ENCODE measurements around the gene TBX4. TPM values are rescaled to one million over a fixed set of nuclear protein-coding genes. Genes with fewer than 3 reads are reported as not detected.

TBX4 gene
- total and polyA plus RNA-seq, 9 of the 15 experiments (the other 6 are each of a cell fraction or from before 2014, with no cell fraction given): not detected

GRCh38 chr17:61442136-61442775 is 10.0 kb upstream of the TBX4 start:
- BruUV-seq (replicated peaks): no TSS peak
- intact Hi-C loops (cut with micrococcal nuclease): no loop called here
- ChIA-PET CTCF (ENCODE audit: low intra/inter-chr PET ratio) (interaction anchor here (0.6 kb wide), 1 partner anchor 12 kb away, joined by 3 read pairs; no protein-coding TSS in a partner anchor), POLR2A (interaction anchor here (1.1 kb wide), 1 partner anchor 14 kb away, joined by 3 read pairs; no protein-coding TSS in a partner anchor)
- no peaks in the 10 kb centered on the region for H3K9me1 ChIP-seq (ENCODE audit: control insufficient read depth, insufficient read depth, low read length)
- no peak overlapping the region for H3K4me2 ChIP-seq (ENCODE audit: insufficient read depth, low read length)
- no peak overlapping the region for H3K9ac ChIP-seq (ENCODE audit: insufficient read depth in 1 of 2, low read depth in 2 of 2, low read length in 2 of 2)
- peaks cover 0 to 11% of the 10 kb centered on the region in 2 experiments; a peak in 3 of 5 replicates for H3K27me3 ChIP-seq (ENCODE audit: control insufficient read depth in 2 of 2, insufficient read depth in 2 of 2, low read length in 2 of 2)
- H3K4me1 ChIP-seq (replicated peaks in 1 of 2; ENCODE audit: control insufficient read depth in 2 of 2, insufficient read depth in 2 of 2, low read length in 2 of 2): peaks cover 3 to 11% of the 10 kb centered on the region in 2 experiments; a peak in 3 of 5 replicates
- no peaks in the 10 kb centered on the region for H3K36me3 ChIP-seq (ENCODE audit: control insufficient read depth, insufficient read depth, low read length)
- no peaks in the 10 kb centered on the region for H3K9me3 ChIP-seq (replicated peaks; ENCODE audit: control insufficient read depth, insufficient read depth, low read depth, low read length)
- in situ Hi-C loops (cut with MboI): loop anchor here (25.0 kb wide), 1 partner anchor 670 kb away; no protein-coding TSS in a partner anchor
- FAIRE-seq: no peak
- ATAC-seq: no peak
- 2% methylated on average over 4 of the region's 4 CpGs for WGBS (ENCODE audit: insufficient coverage, low coverage, missing lambda C conversion rate)
- H2AFZ ChIP-seq (ENCODE audit: low read depth, low read length): no peak overlapping the region
- TF ChIP-seq ZBTB11 (CRISPR knock-in tag; IDR thresholded peaks at IDR 0.05) (peak in 1 of 3 experiments; percentile 89; a peak in 2 of 6 replicates), EWSR1 (IDR thresholded peaks at IDR 0.05; ENCODE audit: borderline replicate concordance, low read depth, partially characterized antibody) (peak; percentile 79), SPI1 (IDR thresholded peaks at IDR 0.05; ENCODE audit: borderline replicate concordance, low read depth, low read length) (no peak)
- H4K20me1 ChIP-seq (replicated peaks; ENCODE audit: control insufficient read depth, insufficient read depth, low read length): no peaks in the 10 kb centered on the region
- no peak overlapping the region for H3K4me3 ChIP-seq
- DNase-seq (ENCODE audit: extremely low read depth in 1 of 4, low spot score in 3 of 4): peak in 1 of 4 experiments; percentile 3
- no peak overlapping the region for H3K27ac ChIP-seq (ENCODE audit: extremely low read depth, low read depth, low read length)
- H3K79me2 ChIP-seq (ENCODE audit: control insufficient read depth, insufficient read depth, low read length): no peaks in the 10 kb centered on the region

Measured in K562 (cell line).